Gastrocnemius medialis (tissue), 4 donors: ENCODE measurements around the gene GPR78. TPM values are rescaled to one million over a fixed set of nuclear protein-coding genes. Genes with fewer than 3 reads are reported as not detected.

Experiments used
- ATAC-seq, 2 donors: fragments of 150-250 bp; one replicate each; pipeline ENCODE4 v1.9.1; 2016
- DNase-seq, 2 donors: peaks; one replicate each; pipeline ENCODE4 v3.0.0-alpha.2; 2019
- H3K27ac ChIP-seq, 4 donors: fragments of 200-600 bp; sonication (generic); 1 replicate in 1 of 4; 2 replicates in 3 of 4; pipeline ENCODE4 v1.5.1; 2016 to 2018; ENCODE audit warnings: mild to moderate bottlenecking in 2 of 4, moderate library complexity in 1 of 4
- H3K27me3 ChIP-seq, 3 donors: fragments of 200-600 bp; sonication (generic) in 2 of 3; 1 replicate in 1 of 3; 2 replicates in 2 of 3; pipeline versions ENCODE4 v1.5.1 to v1.6.0; 2016 to 2019; ENCODE audit warnings: mild to moderate bottlenecking in 1 of 3, moderate library complexity in 1 of 3
- H3K36me3 ChIP-seq, 2 donors: fragments of 200-600 bp; sonication (generic) in 1 of 2; one replicate each; pipeline ENCODE4 v1.5.1; 2017 to 2018
- H3K4me1 ChIP-seq, 2 donors: fragments of 200-600 bp; sonication (generic) in 1 of 2; one replicate each; pipeline ENCODE4 v1.5.1; 2016 to 2017; ENCODE audit warnings: mild to moderate bottlenecking in 2 of 2
- H3K4me3 ChIP-seq, 4 donors: fragments of 200-600 bp; sonication (generic) in 3 of 4; 1 replicate in 1 of 4; 2 replicates in 3 of 4; pipeline ENCODE4 v1.5.1; 2016 to 2019; ENCODE audit warnings: mild to moderate bottlenecking in 2 of 4
- H3K9me3 ChIP-seq, 3 donors: fragments of 200-600 bp; sonication (generic) in 2 of 3; 1 replicate in 1 of 3; 2 replicates in 2 of 3; pipeline ENCODE4 v1.5.1; 2016 to 2019
- POLR2A ChIP-seq, 2 donors: fragments of 450-650 bp; IDR thresholded peaks; one replicate each; pipeline ENCODE4 v1.6.1; 2017; ENCODE audit warnings: antibody characterized with exemption in 2 of 2, mild to moderate bottlenecking in 2 of 2, moderate library complexity in 2 of 2
- in situ Hi-C, 4 donors: fragments of 200-750 bp; cut with MboI; loops; one replicate each; pipeline versions ENCODE4 v1.15.0 to v1.8.0; 2017; ENCODE audit warnings: low sequenced_read_pairs in 4 of 4
- intact Hi-C: fragments of 100-400 bp; cut with DNase I; formaldehyde crosslinking; loops from one replicate; pipeline ENCODE4 v1.15.1; 2023; ENCODE audit warnings: low total_unique reads
- total RNA-seq, 4 donors: library from RNA; depleted of rRNA; stranded (reverse); fragments of >200 nt; gene quantifications; one replicate each; pipeline versions ENCODE4 v1.1.0 to v1.2.3, GENCODE V29; 2016
- TF ChIP-seq, protein P1 (sequence below), 5 experiments: fragments of 450-650 bp in 3 of 5; fragments of 200-600 bp in 2 of 5; sonication (generic) in 2 of 5; IDR thresholded peaks in 4 of 5; conservative IDR thresholded peaks in 1 of 5; 1 replicate in 4 of 5; 2 replicates in 1 of 5; pipeline ENCODE4 v1.5.1; 2016 to 2019; ENCODE audit warnings: antibody characterized with exemption in 5 of 5, mild to moderate bottlenecking in 3 of 5, moderate library complexity in 3 of 5

Gene GPR78
- total RNA-seq, 4 donors from 2014 or later, result not detected

- ATAC-seq (no peak), DNase-seq (no peak)
- in situ Hi-C loops, result no loop called here
- Histone ChIP-seq H3K36me3 (no peaks in the 10 kb centered on the region), H3K27me3 (no peaks in the 10 kb centered on the region), H3K27ac (no peak overlapping the region), H3K4me1 (no peaks in the 10 kb centered on the region), H3K9me3 (no peaks in the 10 kb centered on the region), H3K4me3 (no peak overlapping the region)
- intact Hi-C loops, result loop anchor here (10.0 kb wide), 1 partner anchor 311 kb away; no protein-coding TSS in a partner anchor
- TF ChIP-seq, protein P1, sequence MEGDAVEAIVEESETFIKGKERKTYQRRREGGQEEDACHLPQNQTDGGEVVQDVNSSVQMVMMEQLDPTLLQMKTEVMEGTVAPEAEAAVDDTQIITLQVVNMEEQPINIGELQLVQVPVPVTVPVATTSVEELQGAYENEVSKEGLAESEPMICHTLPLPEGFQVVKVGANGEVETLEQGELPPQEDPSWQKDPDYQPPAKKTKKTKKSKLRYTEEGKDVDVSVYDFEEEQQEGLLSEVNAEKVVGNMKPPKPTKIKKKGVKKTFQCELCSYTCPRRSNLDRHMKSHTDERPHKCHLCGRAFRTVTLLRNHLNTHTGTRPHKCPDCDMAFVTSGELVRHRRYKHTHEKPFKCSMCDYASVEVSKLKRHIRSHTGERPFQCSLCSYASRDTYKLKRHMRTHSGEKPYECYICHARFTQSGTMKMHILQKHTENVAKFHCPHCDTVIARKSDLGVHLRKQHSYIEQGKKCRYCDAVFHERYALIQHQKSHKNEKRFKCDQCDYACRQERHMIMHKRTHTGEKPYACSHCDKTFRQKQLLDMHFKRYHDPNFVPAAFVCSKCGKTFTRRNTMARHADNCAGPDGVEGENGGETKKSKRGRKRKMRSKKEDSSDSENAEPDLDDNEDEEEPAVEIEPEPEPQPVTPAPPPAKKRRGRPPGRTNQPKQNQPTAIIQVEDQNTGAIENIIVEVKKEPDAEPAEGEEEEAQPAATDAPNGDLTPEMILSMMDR (IDR thresholded peaks at IDR 0.05 in 4 of 5, conservative IDR thresholded peaks at IDR 0.05 in 1 of 5), result no peak
- TF ChIP-seq POLR2A (IDR thresholded peaks at IDR 0.05), result no peak
Observed at GRCh38 chr4:8603931-8604330, 23.7 kb downstream of the GPR78 start.

DNA sequence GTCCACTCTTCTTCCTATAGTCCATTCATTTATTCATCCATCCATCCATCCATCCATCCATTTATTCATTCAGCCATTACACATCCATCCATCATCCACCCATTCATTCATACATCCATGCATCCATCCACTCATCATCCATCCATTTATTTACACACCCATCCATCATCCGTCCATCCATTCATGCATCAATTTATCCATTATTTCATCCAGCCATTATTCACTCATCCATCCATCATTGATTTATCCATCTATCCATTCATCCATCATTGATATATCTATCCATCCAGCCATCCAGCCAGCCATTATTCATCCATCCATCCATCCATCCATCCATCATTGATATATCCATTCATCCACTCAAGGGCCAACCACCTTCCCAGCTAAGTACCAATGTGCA lies 25.1 kb downstream of the GPR78 start:
- DNase-seq (no peak), ATAC-seq (no peak)
- in situ Hi-C loops (no loop called here), intact Hi-C loops (loop anchor here (10.0 kb wide), 1 partner anchor 310 kb away; no protein-coding TSS in a partner anchor)
- H3K36me3 ChIP-seq, result no peaks in the 10 kb centered on the region
- no peak for TF ChIP-seq POLR2A (IDR thresholded peaks at IDR 0.05)
- TF ChIP-seq, protein P1 (IDR thresholded peaks at IDR 0.05 in 4 of 5, conservative IDR thresholded peaks at IDR 0.05 in 1 of 5), result no peak
- no peaks in the 10 kb centered on the region for H3K4me1 ChIP-seq
- H3K4me3 ChIP-seq, result no peak overlapping the region
- H3K27me3 ChIP-seq, result no peaks in the 10 kb centered on the region
- H3K27ac ChIP-seq, result no peak overlapping the region
- H3K9me3 ChIP-seq, result no peaks in the 10 kb centered on the region

GRCh38 chr4:8606476-8606875 lies 26.3 kb downstream of the GPR78 start:
- TF ChIP-seq, protein P1 (IDR thresholded peaks at IDR 0.05 in 4 of 5, conservative IDR thresholded peaks at IDR 0.05 in 1 of 5), result no peak
- no peak for TF ChIP-seq POLR2A (IDR thresholded peaks at IDR 0.05)
- in situ Hi-C loops (no loop called here), intact Hi-C loops (loop anchor here (10.0 kb wide), 1 partner anchor 308 kb away; no protein-coding TSS in a partner anchor)
- Histone ChIP-seq H3K4me3 (no peak overlapping the region), H3K4me1 (no peaks in the 10 kb centered on the region), H3K36me3 (no peaks in the 10 kb centered on the region), H3K27ac (no peak overlapping the region), H3K9me3 (no peaks in the 10 kb centered on the region), H3K27me3 (no peaks in the 10 kb centered on the region)
- ATAC-seq (no peak), DNase-seq (no peak)

DNA sequence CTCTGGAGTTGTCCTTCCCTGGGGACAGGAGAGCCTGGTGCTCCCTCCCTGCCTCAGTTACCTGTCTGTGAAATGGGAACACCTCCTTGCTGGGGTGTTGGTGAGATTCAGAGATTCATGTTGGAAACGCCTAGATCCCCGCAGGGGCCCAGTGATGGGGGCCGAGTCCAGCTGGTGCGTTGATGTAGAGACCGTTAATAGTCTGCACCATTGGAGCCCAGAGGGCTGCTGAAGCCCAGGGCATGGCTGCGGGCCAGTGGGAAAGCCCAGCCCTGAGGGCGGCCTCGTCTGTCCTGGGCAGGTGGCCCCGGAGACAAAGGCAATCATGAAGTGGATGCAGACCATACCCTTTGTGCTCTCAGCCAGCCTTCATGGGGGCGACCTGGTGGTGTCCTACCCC lies 26.8 kb downstream of the GPR78 start:
- H3K27me3 ChIP-seq, result no peaks in the 10 kb centered on the region
- H3K27ac ChIP-seq, result no peak overlapping the region
- DNase-seq, result no peak
- no peaks in the 10 kb centered on the region for H3K36me3 ChIP-seq
- TF ChIP-seq, protein P1 (IDR thresholded peaks at IDR 0.05 in 4 of 5, conservative IDR thresholded peaks at IDR 0.05 in 1 of 5), result no peak
- TF ChIP-seq POLR2A (IDR thresholded peaks at IDR 0.05), result no peak
- intact Hi-C loops, result loop anchor here (10.0 kb wide), 1 partner anchor 308 kb away; no protein-coding TSS in a partner anchor
- no peaks in the 10 kb centered on the region for H3K9me3 ChIP-seq
- H3K4me1 ChIP-seq, result no peaks in the 10 kb centered on the region
- in situ Hi-C loops, result no loop called here
- no peak overlapping the region for H3K4me3 ChIP-seq
- ATAC-seq, result no peak
